OCI-LY3 (cell line): Measurements from ENCODE around the gene OR5J2.

Source experiments
- H2AFZ ChIP-seq: fragments of 200-600, 300-600 bp; shearing (Covaris generic); 2 replicates; pipeline ENCODE4 v1.6.0; 2014; ENCODE audit warnings: antibody characterized with exemption, low read depth, low read length
- H3K27ac ChIP-seq: fragments of 200-600, 300-600 bp; sonication (generic); 2 replicates; pipeline ENCODE4 v1.5.1; 2014; ENCODE audit warnings: mild to moderate bottlenecking, low read length, moderate library complexity, mixed read lengths
- H3K27me3 ChIP-seq: fragments of 200-600, 300-600 bp; sonication (generic); 2 replicates; pipeline ENCODE4 v1.6.1; 2014; ENCODE audit warnings: low read depth, low read length, mixed read lengths
- H3K36me3 ChIP-seq: fragments of 200-600, 300-600 bp; sonication (generic); replicated peaks from 2 replicates; pipeline ENCODE3; 2014; ENCODE audit warnings: low read depth, low read length, mixed read lengths
- H3K4me1 ChIP-seq: fragments of 300-600, 200-600 bp; sonication (generic); 2 replicates; pipeline ENCODE4 v1.6.1; 2014; ENCODE audit warnings: low read length, mixed read lengths
- H3K4me2 ChIP-seq: fragments of 200-600, 300-600 bp; sonication (generic); 2 replicates; pipeline ENCODE4 v1.6.1; 2014; ENCODE audit warnings: low read length, mixed read lengths
- H3K4me3 ChIP-seq: fragments of 300-600, 200-600 bp; sonication (generic); 2 replicates; pipeline ENCODE4 v1.5.1; 2014; ENCODE audit warnings: antibody characterized with exemption, mild to moderate bottlenecking, low read length, moderate library complexity
- H3K79me2 ChIP-seq: fragments of 300-600, 200-600 bp; shearing (Covaris generic); 2 replicates; pipeline ENCODE4 v1.6.1; 2014; ENCODE audit warnings: mild to moderate bottlenecking, low read length, mixed read lengths
- H3K9ac ChIP-seq: fragments of 300-600, 200-600 bp; shearing (Covaris generic); 2 replicates; pipeline ENCODE4 v1.6.0; 2014; ENCODE audit warnings: mild to moderate bottlenecking, low read length, moderate library complexity
- H3K9me3 ChIP-seq: fragments of 200-600, 300-600 bp; shearing (Covaris generic); 2 replicates; pipeline ENCODE4 v1.6.1; 2014; ENCODE audit warnings: low read length, mixed read lengths; ENCODE audit not compliant: insufficient read depth
- H4K20me1 ChIP-seq: fragments of 200-600, 300-600 bp; sonication (generic); 2 replicates; pipeline ENCODE4 v1.6.1; 2016; ENCODE audit warnings: low read length, mixed read lengths; ENCODE audit not compliant: insufficient read depth
- EZH2phosphoT487 ChIP-seq: fragments of 200-600 bp; shearing (Covaris generic); IDR thresholded peaks from 2 replicates; pipeline ENCODE4 v1.6.1; 2018; ENCODE audit warnings: antibody characterized with exemption, mixed run types, low read depth
- TF ChIP-seq, protein P1 (sequence below): fragments of 200-600, 300-600 bp; sonication (generic); IDR thresholded peaks from 2 replicates; pipeline ENCODE4 v1.5.1; 2014; ENCODE audit warnings: antibody characterized with exemption, low read length, low read depth

OR5J2 gene

DNA sequence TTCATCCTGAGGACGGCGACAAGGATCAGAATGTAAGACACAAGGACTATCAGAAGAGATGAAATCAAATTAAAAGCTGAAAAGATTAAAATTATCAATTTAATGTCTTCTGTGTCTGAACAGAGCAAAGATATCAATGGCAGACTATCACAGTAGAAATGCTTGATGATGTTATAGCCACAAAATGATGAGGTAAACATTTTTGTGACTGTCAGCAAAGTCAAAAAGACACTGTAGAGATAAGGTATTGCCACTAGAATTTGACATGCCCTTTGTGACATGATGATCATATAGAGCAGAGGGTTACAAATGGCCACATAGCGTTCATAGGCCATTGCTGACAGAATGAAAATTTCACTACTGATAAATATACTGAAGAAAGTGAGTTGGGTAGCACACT lies 12.2 kb downstream of the OR5J2 start:
- no peak for TF ChIP-seq EZH2phosphoT487
- TF ChIP-seq, protein P1, sequence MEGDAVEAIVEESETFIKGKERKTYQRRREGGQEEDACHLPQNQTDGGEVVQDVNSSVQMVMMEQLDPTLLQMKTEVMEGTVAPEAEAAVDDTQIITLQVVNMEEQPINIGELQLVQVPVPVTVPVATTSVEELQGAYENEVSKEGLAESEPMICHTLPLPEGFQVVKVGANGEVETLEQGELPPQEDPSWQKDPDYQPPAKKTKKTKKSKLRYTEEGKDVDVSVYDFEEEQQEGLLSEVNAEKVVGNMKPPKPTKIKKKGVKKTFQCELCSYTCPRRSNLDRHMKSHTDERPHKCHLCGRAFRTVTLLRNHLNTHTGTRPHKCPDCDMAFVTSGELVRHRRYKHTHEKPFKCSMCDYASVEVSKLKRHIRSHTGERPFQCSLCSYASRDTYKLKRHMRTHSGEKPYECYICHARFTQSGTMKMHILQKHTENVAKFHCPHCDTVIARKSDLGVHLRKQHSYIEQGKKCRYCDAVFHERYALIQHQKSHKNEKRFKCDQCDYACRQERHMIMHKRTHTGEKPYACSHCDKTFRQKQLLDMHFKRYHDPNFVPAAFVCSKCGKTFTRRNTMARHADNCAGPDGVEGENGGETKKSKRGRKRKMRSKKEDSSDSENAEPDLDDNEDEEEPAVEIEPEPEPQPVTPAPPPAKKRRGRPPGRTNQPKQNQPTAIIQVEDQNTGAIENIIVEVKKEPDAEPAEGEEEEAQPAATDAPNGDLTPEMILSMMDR, result no peak
- Histone ChIP-seq H3K27me3 (no peaks in the 10 kb centered on the region), H4K20me1 (no peaks in the 10 kb centered on the region), H3K9ac (no peak overlapping the region), H3K36me3 (no peaks in the 10 kb centered on the region), H3K79me2 (no peaks in the 10 kb centered on the region), H3K9me3 (no peaks in the 10 kb centered on the region), H3K4me1 (no peaks in the 10 kb centered on the region), H3K4me2 (no peak overlapping the region), H3K4me3 (no peak overlapping the region), H3K27ac (no peak overlapping the region), H2AFZ (no peak overlapping the region)

DNA sequence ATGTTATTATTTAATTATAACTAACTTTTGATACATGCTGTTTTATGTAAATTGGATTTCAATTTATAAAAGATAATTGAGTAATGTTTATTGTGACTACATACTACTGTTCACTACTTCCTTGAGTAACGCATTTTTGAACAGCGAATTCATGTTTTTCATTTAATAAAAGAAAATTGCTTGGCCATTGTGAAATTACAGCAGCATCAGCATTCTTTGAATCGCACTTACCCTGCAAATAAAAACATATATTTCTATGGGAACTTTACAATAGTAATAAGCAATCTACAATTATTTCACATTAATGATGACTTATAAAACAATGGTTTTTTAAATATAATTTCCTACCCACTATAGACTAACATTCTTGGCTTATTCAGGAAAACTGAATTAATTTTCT lies 20.3 kb downstream of the OR5J2 start:
- Histone ChIP-seq H3K4me3 (no peak overlapping the region), H4K20me1 (no peaks in the 10 kb centered on the region), H3K27ac (no peak overlapping the region), H3K36me3 (no peaks in the 10 kb centered on the region), H3K79me2 (no peaks in the 10 kb centered on the region), H3K4me1 (no peaks in the 10 kb centered on the region), H3K27me3 (no peaks in the 10 kb centered on the region), H2AFZ (no peak overlapping the region), H3K4me2 (no peak overlapping the region), H3K9ac (no peak overlapping the region), H3K9me3 (no peaks in the 10 kb centered on the region)
- TF ChIP-seq, protein P1, result no peak
- TF ChIP-seq EZH2phosphoT487, result no peak

DNA sequence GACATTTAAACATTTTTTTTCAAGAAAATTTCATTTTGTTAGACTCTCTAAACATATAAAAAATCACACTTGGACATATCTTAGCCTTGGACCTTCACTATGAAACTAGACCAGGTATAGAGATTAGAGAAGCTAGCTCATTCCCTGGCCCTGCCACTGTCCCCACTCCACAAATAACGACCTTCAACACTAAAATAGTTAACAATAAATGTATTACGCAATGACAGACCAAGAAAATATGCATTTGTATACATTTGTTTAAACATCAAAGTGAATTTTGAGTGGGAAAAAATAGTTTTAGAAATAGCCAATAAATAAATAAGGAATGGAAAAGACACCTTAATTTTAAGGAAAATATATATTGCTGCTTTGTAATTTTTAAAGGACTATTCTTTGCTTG lies 20.9 kb downstream of the OR5J2 start:
- no peak overlapping the region for H3K4me2 ChIP-seq
- TF ChIP-seq EZH2phosphoT487, result no peak
- TF ChIP-seq, protein P1, result no peak
- H3K9me3 ChIP-seq, result no peaks in the 10 kb centered on the region
- no peak overlapping the region for H3K27ac ChIP-seq
- no peak overlapping the region for H3K9ac ChIP-seq
- H3K36me3 ChIP-seq, result no peaks in the 10 kb centered on the region
- H4K20me1 ChIP-seq, result no peaks in the 10 kb centered on the region
- H2AFZ ChIP-seq, result no peak overlapping the region
- no peaks in the 10 kb centered on the region for H3K79me2 ChIP-seq
- H3K4me1 ChIP-seq, result no peaks in the 10 kb centered on the region
- no peak overlapping the region for H3K4me3 ChIP-seq
- H3K27me3 ChIP-seq, result no peaks in the 10 kb centered on the region

DNA sequence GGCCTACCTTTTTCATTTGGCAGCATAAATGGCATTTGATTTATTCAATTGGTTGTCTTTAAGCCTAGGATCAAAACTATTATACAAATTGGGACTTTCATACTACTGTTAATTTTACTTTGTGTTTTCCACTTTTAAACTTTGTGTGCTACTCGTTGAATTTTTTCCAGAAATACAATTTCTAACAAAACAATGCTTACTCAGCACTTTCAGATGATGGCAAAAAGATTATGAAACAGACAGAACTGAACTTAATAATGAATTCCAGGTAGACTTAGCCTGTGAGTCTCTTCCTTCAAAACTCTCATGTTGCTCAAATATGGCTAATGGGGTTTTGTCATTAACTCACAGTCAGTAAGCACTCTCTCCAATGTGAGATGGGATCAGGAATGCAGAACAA lies 31.4 kb downstream of the OR5J2 start:
- H3K4me1 ChIP-seq, result peaks cover 5% of the 10 kb centered on the region; the same call in 1 of the 2 replicates
- H3K9me3 ChIP-seq, result no peaks in the 10 kb centered on the region
- no peak overlapping the region for H3K9ac ChIP-seq
- no peak overlapping the region for H3K4me3 ChIP-seq
- H3K4me2 ChIP-seq, result no peak overlapping the region
- H2AFZ ChIP-seq, result no peak overlapping the region
- H4K20me1 ChIP-seq, result no peaks in the 10 kb centered on the region
- H3K79me2 ChIP-seq, result no peaks in the 10 kb centered on the region
- no peaks in the 10 kb centered on the region for H3K27me3 ChIP-seq
- H3K27ac ChIP-seq, result no peak overlapping the region
- no peaks in the 10 kb centered on the region for H3K36me3 ChIP-seq
- TF ChIP-seq EZH2phosphoT487, result no peak
- TF ChIP-seq, protein P1, result no peak
